ENCODE measurements around the gene FOLR2. TPM values are rescaled to one million over a fixed set of nuclear protein-coding genes. Genes with fewer than 3 reads are reported as not detected.
"Not testable (repeated sequence)": the region's sequence is repeated elsewhere in the genome, so short reads cannot be mapped to it uniquely, and the experiment has no call there.

FOLR2 gene
- 1 to 10 TPM; 1.3 to 8.7 TPM for total RNA-seq
- 37.3 TPM for polyA plus RNA-seq (ENCODE audit: insufficient read depth, low read depth, low replicate concordance)
- long read RNA-seq, donor 1, transcript FOLR2-201 (5 exons, 1,138 nt), result major isoform, 11 of 11 reads
- long read RNA-seq, donor 1, partial matches to known transcripts, result 0 of 11 reads
- long read RNA-seq, donor 1, other reads (novel, unspliced or antisense), result 0 of 11 reads
- long read RNA-seq, donor 2, transcript FOLR2-201 (5 exons, 1,138 nt), result major isoform, 9 of 9 reads
- long read RNA-seq, donor 2, partial matches to known transcripts, result 0 of 9 reads
- long read RNA-seq, donor 2, other reads (novel, unspliced or antisense), result 0 of 9 reads

DNA sequence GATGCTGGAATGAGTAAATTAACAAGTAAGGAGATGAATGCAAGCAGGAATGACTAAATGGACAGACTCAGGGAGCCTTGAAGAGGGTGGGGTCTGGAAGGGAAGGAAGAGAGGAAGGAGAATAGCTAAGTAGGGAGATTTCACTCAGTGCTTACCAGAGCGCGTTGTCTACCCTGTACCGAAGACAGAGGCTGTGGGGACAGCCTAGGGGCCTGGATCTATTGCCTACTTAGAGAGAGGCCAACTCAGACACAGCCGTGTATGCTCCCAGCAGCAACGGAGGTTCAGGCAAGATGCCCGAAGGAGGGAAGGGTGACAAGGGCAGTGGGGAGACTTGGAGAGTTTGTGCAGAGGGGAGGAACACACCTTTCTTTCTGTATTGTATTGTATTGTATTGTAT, at the start of gene FOLR2:
FOLR2 (plus strand) TSS at position 157 of the 400 bp plus-strand sequence. CDS start 1,791 bp downstream, outside the sequence.
- intact Hi-C loops (cut with DNase I; ENCODE audit: low total_unique reads), result no loop called here
- Histone ChIP-seq H3K4me1 (no peaks in the 10 kb centered on the region), H3K27ac (no peak within 1 kb of the TSS), H3K4me3 (no peak within 1 kb of the TSS), H3K36me3 (ENCODE audit: low read depth, missing control alignments) (no peaks in the 10 kb centered on the region), H3K27me3 (no peaks in the 10 kb centered on the region), H3K9me3 (no peaks in the 10 kb centered on the region)
- TF ChIP-seq POLR2A (IDR thresholded peaks at IDR 0.05), result no peak
- TF ChIP-seq, protein P1, sequence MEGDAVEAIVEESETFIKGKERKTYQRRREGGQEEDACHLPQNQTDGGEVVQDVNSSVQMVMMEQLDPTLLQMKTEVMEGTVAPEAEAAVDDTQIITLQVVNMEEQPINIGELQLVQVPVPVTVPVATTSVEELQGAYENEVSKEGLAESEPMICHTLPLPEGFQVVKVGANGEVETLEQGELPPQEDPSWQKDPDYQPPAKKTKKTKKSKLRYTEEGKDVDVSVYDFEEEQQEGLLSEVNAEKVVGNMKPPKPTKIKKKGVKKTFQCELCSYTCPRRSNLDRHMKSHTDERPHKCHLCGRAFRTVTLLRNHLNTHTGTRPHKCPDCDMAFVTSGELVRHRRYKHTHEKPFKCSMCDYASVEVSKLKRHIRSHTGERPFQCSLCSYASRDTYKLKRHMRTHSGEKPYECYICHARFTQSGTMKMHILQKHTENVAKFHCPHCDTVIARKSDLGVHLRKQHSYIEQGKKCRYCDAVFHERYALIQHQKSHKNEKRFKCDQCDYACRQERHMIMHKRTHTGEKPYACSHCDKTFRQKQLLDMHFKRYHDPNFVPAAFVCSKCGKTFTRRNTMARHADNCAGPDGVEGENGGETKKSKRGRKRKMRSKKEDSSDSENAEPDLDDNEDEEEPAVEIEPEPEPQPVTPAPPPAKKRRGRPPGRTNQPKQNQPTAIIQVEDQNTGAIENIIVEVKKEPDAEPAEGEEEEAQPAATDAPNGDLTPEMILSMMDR (IDR thresholded peaks at IDR 0.05), result no peak
- DNase-seq, result peak; percentile 14
- WGBS, 2 donors, result 71 to 84% methylated on average over 6 of the region's 6 CpGs

DNA sequence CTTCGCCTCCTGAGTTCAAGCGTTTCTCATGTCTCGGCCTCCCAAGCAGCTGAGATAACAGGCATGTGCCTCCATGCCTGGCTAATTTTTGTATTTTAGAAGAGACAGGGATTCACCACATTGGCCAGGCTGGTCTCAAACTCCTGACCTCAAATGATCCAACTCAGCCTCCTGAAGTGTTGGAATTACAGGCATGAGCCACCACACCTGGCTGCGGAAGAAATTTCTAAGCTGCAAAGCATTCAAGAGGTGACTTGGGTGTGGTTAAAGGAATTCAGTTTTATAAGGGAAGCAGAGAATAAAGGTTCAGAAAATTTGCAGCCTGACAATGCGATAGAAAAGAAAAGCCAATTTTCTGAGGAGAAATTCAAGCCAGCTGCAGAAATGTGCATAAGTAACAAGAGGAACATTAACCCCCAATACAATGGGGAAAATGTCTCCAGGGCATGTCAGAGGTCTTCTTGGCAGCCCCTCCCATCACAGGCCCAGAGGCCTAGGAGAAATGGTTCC, 47.5 kb upstream of the FOLR2 start:
- H3K27ac ChIP-seq; DNase-seq; H3K9me3 ChIP-seq; intact Hi-C loops (cut with DNase I; ENCODE audit: low total_unique reads); H3K4me1 ChIP-seq; H3K27me3 ChIP-seq; H3K36me3 ChIP-seq (ENCODE audit: low read depth, missing control alignments); H3K4me3 ChIP-seq: not testable (repeated sequence)
- 91 to 93% methylated on average over 5 of the region's 5 CpGs for WGBS, 2 donors

DNA sequence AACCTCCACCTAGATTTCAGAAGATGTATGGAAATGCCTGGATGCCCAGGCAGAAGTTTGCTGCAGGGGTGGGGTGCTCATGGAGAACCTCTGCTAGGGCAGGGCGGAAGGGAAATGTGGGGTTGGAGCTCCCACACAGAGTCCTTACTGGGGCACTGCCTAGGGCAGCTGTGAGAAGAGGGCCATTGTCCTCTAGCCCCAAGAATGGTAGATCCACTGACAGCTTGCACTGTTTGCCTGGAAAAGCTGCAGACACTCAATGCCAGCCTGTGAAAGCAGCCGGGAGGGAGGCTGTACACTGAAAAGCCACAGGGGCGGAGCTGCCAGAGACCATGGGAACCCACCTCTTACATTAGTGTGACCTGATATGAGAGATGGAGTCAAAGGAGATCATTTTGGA, 46.8 kb upstream of the FOLR2 start:
- H3K9me3 ChIP-seq; H3K4me1 ChIP-seq; H3K4me3 ChIP-seq; H3K27ac ChIP-seq; DNase-seq; intact Hi-C loops (cut with DNase I; ENCODE audit: low total_unique reads); H3K36me3 ChIP-seq (ENCODE audit: low read depth, missing control alignments); H3K27me3 ChIP-seq: not testable (repeated sequence)
- 82 to 87% methylated on average over 3 of the region's 3 CpGs for WGBS, 2 donors

DNA sequence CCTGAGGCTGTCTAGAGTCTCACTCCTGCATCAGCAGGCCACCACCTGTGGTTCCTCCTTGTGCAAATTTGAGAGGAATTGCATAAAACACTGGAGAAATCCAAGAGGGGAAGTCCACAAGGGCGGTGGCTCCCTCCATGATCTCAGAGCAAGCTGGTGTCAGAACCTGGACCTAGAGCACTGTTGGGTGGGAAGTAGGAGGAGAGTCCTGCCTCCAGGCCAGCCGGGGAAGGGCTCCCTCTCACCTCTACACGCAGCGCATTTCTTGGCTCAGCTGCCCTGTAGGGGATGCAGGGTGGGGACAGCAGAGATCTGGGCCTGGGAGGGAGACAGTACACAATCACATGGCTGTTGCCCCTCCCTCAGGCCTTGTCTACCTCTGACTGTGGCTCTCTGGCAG, 44.6 kb upstream of the FOLR2 start:
- not testable (repeated sequence) for DNase-seq
- WGBS, 2 donors, result 81 to 86% methylated on average over 4 of the region's 4 CpGs

DNA sequence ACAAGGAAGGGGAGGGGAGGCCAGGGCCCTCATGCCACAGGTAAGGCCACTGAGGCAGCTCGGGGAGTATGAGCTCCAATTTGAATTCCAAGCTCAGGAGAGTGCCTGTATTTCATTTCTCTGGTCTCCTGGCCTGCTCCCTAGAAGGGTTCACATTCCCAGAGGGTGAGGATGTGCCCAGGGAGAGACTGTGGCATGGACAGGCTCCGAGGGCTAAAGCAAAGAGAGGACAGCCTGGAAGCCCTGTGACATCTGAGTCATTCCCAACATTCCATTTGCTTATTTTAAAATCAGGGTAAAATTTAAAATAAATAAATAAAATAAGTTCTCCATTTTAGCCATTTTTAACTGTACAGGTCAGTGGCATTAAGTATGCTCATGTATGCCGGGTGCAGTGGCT, 43.3 kb upstream of the FOLR2 start:
- Histone ChIP-seq H3K27me3 (no peaks in the 10 kb centered on the region), H3K27ac (no peak overlapping the region), H3K4me3 (no peak overlapping the region), H3K9me3 (no peaks in the 10 kb centered on the region), H3K4me1 (no peaks in the 10 kb centered on the region), H3K36me3 (ENCODE audit: low read depth, missing control alignments) (no peaks in the 10 kb centered on the region)
- TF ChIP-seq, protein P1 (IDR thresholded peaks at IDR 0.05), result no peak
- no peak for TF ChIP-seq POLR2A (IDR thresholded peaks at IDR 0.05)
- 84 to 90% methylated on average over 3 of the region's 3 CpGs for WGBS, 2 donors
- intact Hi-C loops (cut with DNase I; ENCODE audit: low total_unique reads), result no loop called here
- DNase-seq, result no peak

More for the DNA sequence above, 44.6 kb upstream of the FOLR2 start:
- H3K27ac ChIP-seq; H3K27me3 ChIP-seq; intact Hi-C loops (cut with DNase I; ENCODE audit: low total_unique reads); H3K9me3 ChIP-seq; H3K4me3 ChIP-seq; H3K36me3 ChIP-seq (ENCODE audit: low read depth, missing control alignments); H3K4me1 ChIP-seq: not testable (repeated sequence)

DNA sequence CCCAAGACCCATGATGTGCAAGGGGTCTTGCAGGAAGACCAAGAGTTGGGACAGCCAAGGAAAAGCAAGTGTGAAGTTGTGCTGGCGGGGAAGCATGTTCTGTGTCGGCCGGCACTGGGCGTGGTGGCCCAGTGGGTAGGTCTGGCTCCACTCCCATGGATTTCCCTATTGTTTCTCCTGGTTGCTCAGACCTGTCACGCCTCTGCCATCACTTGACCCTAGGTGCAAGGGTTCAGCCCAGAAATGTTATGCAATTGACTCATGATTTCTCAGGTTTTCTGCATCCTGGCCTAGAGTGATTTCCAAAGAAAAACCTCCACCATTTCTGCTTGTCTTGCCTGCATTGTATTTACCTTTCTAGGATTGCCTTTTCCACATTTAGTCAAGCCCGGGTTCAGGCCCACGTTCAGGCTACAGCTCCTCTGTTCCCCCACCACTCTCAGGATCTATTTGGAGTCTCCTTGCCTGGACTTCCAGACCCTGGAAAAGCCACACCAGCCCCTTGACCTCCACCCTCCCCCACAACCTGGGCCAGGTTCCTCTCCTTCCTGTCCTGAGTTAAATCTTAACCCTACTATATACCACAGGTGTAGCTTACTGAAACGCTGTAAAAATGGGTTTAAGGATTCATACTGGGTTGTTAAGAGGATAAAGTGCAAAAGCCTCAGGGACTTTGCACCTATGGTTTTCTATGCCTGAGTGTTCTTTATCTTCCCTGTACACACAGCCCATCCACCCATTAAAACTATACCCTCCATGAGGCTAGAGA, 42.1 kb upstream of the FOLR2 start:
- no peak for DNase-seq
- WGBS, 2 donors, result 89 to 91% methylated on average over 7 to 8 of the region's 8 CpGs
- no peaks in the 10 kb centered on the region for H3K36me3 ChIP-seq (ENCODE audit: low read depth, missing control alignments)
- no peak overlapping the region for H3K27ac ChIP-seq
- no peaks in the 10 kb centered on the region for H3K4me1 ChIP-seq
- H3K4me3 ChIP-seq, result no peak overlapping the region
- H3K9me3 ChIP-seq, result no peaks in the 10 kb centered on the region
- no peaks in the 10 kb centered on the region for H3K27me3 ChIP-seq
- TF ChIP-seq, protein P1 (IDR thresholded peaks at IDR 0.05), result no peak
- TF ChIP-seq POLR2A (IDR thresholded peaks at IDR 0.05), result no peak
- intact Hi-C loops (cut with DNase I; ENCODE audit: low total_unique reads), result no loop called here
